Neuronal stem cell (in vitro differentiated cells): ENCODE measurements around the gene MUC5B.
A peak's percentile ranks its signal among the peaks of the same experiment; 100 is the strongest.

Experiments used
- DNase-seq: peaks from one replicate; pipeline ENCODE4 v3.0.0-alpha.2; 2013; ENCODE audit warnings: low spot score
- H2AFZ ChIP-seq: one replicate; pipeline ENCODE4 v1.6.1; 2013; ENCODE audit warnings: mild to moderate bottlenecking, low read length, inconsistent platforms
- H2AK5ac ChIP-seq: 2 replicates; pipeline ENCODE4 v1.6.1; 2013; ENCODE audit warnings: low read depth, mild to moderate bottlenecking, inconsistent platforms, low read length, moderate library complexity, mixed read lengths
- H2BK120ac ChIP-seq: 2 replicates; pipeline ENCODE4 v1.6.1; 2013; ENCODE audit warnings: low read depth, mild to moderate bottlenecking, inconsistent platforms, low read length, moderate library complexity, mixed read lengths
- H2BK12ac ChIP-seq: one replicate; pipeline ENCODE4 v1.6.1; 2013; ENCODE audit warnings: low read length, inconsistent platforms
- H2BK15ac ChIP-seq: 2 replicates; pipeline ENCODE4 v1.6.1; 2013; ENCODE audit warnings: mild to moderate bottlenecking, low read length, inconsistent platforms, mixed read lengths
- H2BK5ac ChIP-seq: one replicate; pipeline ENCODE4 v1.6.1; 2013; ENCODE audit warnings: inconsistent platforms, mild to moderate bottlenecking, low read length, moderate library complexity
- H3K14ac ChIP-seq: one replicate; pipeline ENCODE4 v1.6.1; 2013; ENCODE audit warnings: low read length, inconsistent platforms
- H3K18ac ChIP-seq: 2 replicates; pipeline ENCODE4 v1.6.1; 2013; ENCODE audit warnings: low read length, inconsistent platforms
- H3K23ac ChIP-seq: 2 replicates; pipeline ENCODE4 v1.6.1; 2013; ENCODE audit warnings: low read depth, mild to moderate bottlenecking, mixed read lengths, low read length, inconsistent platforms; ENCODE audit not compliant: poor library complexity
- H3K27ac ChIP-seq: replicated peaks from 3 replicates; pipeline ENCODE4 v1.5.1; 2013; ENCODE audit warnings: low read length, inconsistent platforms
- H3K27me3 ChIP-seq, 3 experiments: 2 replicates each; pipeline ENCODE4 v1.6.1; 2013; ENCODE audit warnings: low read length in 3 of 3, mild to moderate bottlenecking in 2 of 3, inconsistent platforms in 1 of 3, low read depth in 1 of 3, mixed read lengths in 1 of 3, moderate library complexity in 1 of 3; ENCODE audit not compliant: control insufficient read depth in 3 of 3, insufficient read depth in 3 of 3
- H3K36me3 ChIP-seq, 2 donors: replicated peaks in 1 of 2; 2 replicates each; pipeline ENCODE4 v1.6.1; 2013; ENCODE audit warnings: low read length in 2 of 2; ENCODE audit not compliant: control insufficient read depth in 2 of 2, insufficient read depth in 2 of 2
- H3K4ac ChIP-seq: 2 replicates; pipeline ENCODE4 v1.6.1; 2013; ENCODE audit warnings: inconsistent platforms, mild to moderate bottlenecking, low read length, moderate library complexity
- H3K4me1 ChIP-seq, 2 donors: 1 replicate in 1 of 2; 2 replicates in 1 of 2; pipeline ENCODE4 v1.6.1; 2013; ENCODE audit warnings: low read length in 2 of 2, low read depth in 1 of 2; ENCODE audit not compliant: control insufficient read depth in 2 of 2, insufficient read depth in 1 of 2
- H3K4me2 ChIP-seq: one replicate; pipeline ENCODE4 v1.6.1; 2013; ENCODE audit warnings: mild to moderate bottlenecking, low read length, inconsistent platforms; ENCODE audit not compliant: insufficient read depth, poor library complexity, severe bottlenecking
- H3K4me3 ChIP-seq, 2 donors: 2 replicates each; pipeline ENCODE4 v1.5.1; 2013; ENCODE audit warnings: low read length in 2 of 2, mild to moderate bottlenecking in 2 of 2, inconsistent platforms in 1 of 2, moderate library complexity in 1 of 2
- H3K79me1 ChIP-seq: one replicate; pipeline ENCODE4 v1.6.1; 2013; ENCODE audit warnings: low read depth, mild to moderate bottlenecking, inconsistent platforms, low read length, moderate library complexity
- H3K9ac ChIP-seq: one replicate; pipeline ENCODE4 v1.6.1; 2013; ENCODE audit warnings: mild to moderate bottlenecking, low read depth, low read length, inconsistent platforms; ENCODE audit not compliant: poor library complexity
- H3K9me3 ChIP-seq, 2 donors: replicated peaks in 1 of 2; 2 replicates each; pipeline versions ENCODE3 to v1.6.1; 2013; ENCODE audit warnings: low read length in 2 of 2, mild to moderate bottlenecking in 2 of 2, inconsistent platforms in 1 of 2, low read depth in 1 of 2, mixed read lengths in 1 of 2, moderate library complexity in 1 of 2; ENCODE audit not compliant: control insufficient read depth in 2 of 2, insufficient read depth in 1 of 2
- H4K8ac ChIP-seq: one replicate; pipeline ENCODE4 v1.6.1; 2013; ENCODE audit warnings: low read depth, mild to moderate bottlenecking, inconsistent platforms, low read length, moderate library complexity
- H4K91ac ChIP-seq: one replicate; pipeline ENCODE4 v1.6.1; 2013; ENCODE audit warnings: low read length, low read depth, mild to moderate bottlenecking, inconsistent platforms; ENCODE audit not compliant: poor library complexity
- WGBS, 2 donors: extraction: QIAGEN DNeasy Blood & Tissue Kit; methylation state at CpG; one replicate each; pipeline ENCODE4 v1.1.7; 2013; ENCODE audit warnings: missing lambda C conversion rate in 2 of 2, mixed read lengths in 1 of 2; ENCODE audit not compliant: insufficient read length in 2 of 2, insufficient replicate concordance in 1 of 2; ENCODE audit errors: extremely low coverage in 2 of 2; 5-methylcytosine and 5-hydroxymethylcytosine counted together

Gene MUC5B

DNA sequence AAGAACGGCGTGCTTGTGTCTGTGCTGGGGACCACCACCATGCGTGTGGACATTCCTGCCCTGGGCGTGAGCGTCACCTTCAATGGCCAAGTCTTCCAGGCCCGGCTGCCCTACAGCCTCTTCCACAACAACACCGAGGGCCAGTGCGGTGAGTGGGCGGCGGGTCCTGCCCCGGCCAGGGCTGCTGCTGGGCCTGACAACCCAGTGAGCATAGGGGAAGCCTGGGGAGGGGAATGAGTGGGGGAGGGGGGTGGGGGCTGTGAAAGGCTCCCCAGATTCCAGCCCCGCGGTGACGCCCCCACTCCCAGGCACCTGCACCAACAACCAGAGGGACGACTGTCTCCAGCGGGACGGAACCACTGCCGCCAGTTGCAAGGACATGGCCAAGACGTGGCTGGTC, 31.9 kb downstream of the MUC5B start:
- Histone ChIP-seq H3K79me1 (peaks cover 4% of the 10 kb centered on the region), H3K4me3 (no peak overlapping the region), H3K4ac (no peak overlapping the region), H3K9me3 (peaks cover 0 to 11% of the 10 kb centered on the region in 2 donors), H3K27ac (no peak overlapping the region), H3K18ac (peak overlapping the region; percentile 57), H2AFZ (no peak overlapping the region), H4K8ac (peak overlapping the region; percentile 65), H3K27me3 (no peaks in the 10 kb centered on the region), H2BK15ac (no peak overlapping the region), H4K91ac (no peak overlapping the region), H3K4me2 (no peak overlapping the region), H3K23ac (no peak overlapping the region), H3K14ac (peak overlapping the region; percentile 21), H2AK5ac (no peak overlapping the region), H2BK120ac (no peak overlapping the region), H3K36me3 (no peaks in the 10 kb centered on the region), H3K4me1 (peaks cover 0 to under 1% of the 10 kb centered on the region in 2 donors), H2BK5ac (no peak overlapping the region), H2BK12ac (peak overlapping the region; percentile 58), H3K9ac (no peak overlapping the region)
- DNase-seq: no peak
- WGBS, 2 donors: no CpG with 5 or more reads among the region's 19 CpGs

DNA sequence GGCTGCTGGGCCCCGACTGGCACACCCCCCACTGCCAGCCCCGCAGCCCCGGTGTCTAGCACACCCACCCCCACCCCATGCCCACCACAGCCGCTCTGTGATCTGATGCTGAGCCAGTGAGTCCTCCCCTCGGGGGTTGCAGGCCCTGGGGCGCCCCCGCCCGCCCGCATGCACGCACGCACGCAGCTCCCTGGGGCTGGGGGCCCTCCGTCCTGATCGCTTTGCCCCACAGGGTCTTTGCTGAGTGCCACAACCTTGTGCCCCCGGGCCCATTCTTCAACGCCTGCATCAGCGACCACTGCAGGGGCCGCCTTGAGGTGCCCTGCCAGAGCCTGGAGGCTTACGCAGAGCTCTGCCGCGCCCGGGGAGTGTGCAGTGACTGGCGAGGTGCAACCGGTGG, 32.3 kb downstream of the MUC5B start:
- H3K27ac ChIP-seq: no peak overlapping the region
- H3K4me2 ChIP-seq: no peak overlapping the region
- H3K27me3 ChIP-seq: no peaks in the 10 kb centered on the region
- H3K36me3 ChIP-seq: no peaks in the 10 kb centered on the region
- no peak overlapping the region for H3K4ac ChIP-seq
- no peak overlapping the region for H2BK12ac ChIP-seq
- no peak overlapping the region for H4K8ac ChIP-seq
- no peak overlapping the region for H2BK15ac ChIP-seq
- H3K79me1 ChIP-seq: peaks cover 4% of the 10 kb centered on the region
- no peak overlapping the region for H3K14ac ChIP-seq
- no peak overlapping the region for H3K23ac ChIP-seq
- no peak overlapping the region for H3K9ac ChIP-seq
- no peak overlapping the region for H4K91ac ChIP-seq
- H2AFZ ChIP-seq: no peak overlapping the region
- H3K9me3 ChIP-seq: peaks cover 0 to 11% of the 10 kb centered on the region in 2 donors
- H2AK5ac ChIP-seq: no peak overlapping the region
- no peak for DNase-seq
- no peak overlapping the region for H3K4me3 ChIP-seq
- H2BK5ac ChIP-seq: no peak overlapping the region
- peak overlapping the region; percentile 17 for H3K18ac ChIP-seq
- H2BK120ac ChIP-seq: no peak overlapping the region
- H3K4me1 ChIP-seq: peaks cover 0 to 3% of the 10 kb centered on the region in 2 donors
- no CpG with 5 or more reads among the region's 24 CpGs for WGBS, 2 donors

DNA sequence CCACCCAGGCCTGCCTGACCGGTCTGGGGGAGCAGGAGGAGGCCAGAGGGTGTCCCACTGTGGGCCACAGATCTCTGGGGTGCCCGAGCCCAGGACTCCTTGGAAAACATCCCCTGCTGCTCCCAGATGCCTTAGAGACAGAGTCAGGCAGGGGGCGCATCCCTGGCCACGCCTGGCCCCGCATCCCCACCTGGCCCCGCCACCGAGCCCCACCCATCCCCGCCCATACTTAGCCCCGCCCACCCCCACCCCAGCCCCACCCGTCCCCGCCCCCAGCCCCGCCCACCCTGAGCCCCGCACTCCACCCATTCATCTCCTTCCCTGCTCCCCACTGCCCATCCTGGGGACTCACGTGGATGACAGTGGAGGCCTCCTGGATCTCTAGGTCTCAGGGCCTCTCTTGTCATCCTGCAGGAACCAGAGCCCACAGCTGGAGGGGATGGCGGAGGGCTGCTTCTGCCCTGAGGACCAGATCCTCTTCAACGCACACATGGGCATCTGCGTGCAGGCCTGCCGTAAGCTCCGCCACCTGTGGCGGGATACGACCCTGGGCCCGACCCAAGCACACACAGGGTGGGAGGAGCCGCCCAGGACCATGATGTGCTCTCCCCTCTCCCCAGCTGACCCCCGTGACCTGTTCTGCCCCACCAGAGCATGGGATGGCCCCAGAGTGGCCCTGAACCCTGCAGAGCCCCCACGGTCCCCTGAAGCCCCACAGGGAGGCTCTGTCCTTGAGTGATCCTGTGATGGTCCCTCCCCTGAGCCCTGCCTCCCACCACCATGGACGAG, 33.6 kb downstream of the MUC5B start:
- Histone ChIP-seq H3K14ac (no peak overlapping the region), H2AFZ (no peak overlapping the region), H3K18ac (peak overlapping the region; percentile 71), H3K27ac (no peak overlapping the region), H3K4me1 (peaks cover 0 to 3% of the 10 kb centered on the region in 2 donors), H3K9me3 (peaks cover 0 to 7% of the 10 kb centered on the region in 2 donors), H3K36me3 (no peaks in the 10 kb centered on the region), H2BK12ac (no peak overlapping the region), H3K4me2 (no peak overlapping the region), H3K9ac (no peak overlapping the region), H4K91ac (peak overlapping the region; percentile 53), H3K79me1 (peaks cover 2% of the 10 kb centered on the region), H2BK120ac (no peak overlapping the region), H4K8ac (no peak overlapping the region), H2BK5ac (peak overlapping the region; percentile 39), H3K23ac (no peak overlapping the region), H2BK15ac (peak overlapping the region; percentile 94), H2AK5ac (peak overlapping the region; percentile 81), H3K27me3 (no peaks in the 10 kb centered on the region), H3K4ac (no peak overlapping the region), H3K4me3 (no peak overlapping the region)
- DNase-seq: no peak
- WGBS, 2 donors: no CpG with 5 or more reads among the region's 26 CpGs

DNA sequence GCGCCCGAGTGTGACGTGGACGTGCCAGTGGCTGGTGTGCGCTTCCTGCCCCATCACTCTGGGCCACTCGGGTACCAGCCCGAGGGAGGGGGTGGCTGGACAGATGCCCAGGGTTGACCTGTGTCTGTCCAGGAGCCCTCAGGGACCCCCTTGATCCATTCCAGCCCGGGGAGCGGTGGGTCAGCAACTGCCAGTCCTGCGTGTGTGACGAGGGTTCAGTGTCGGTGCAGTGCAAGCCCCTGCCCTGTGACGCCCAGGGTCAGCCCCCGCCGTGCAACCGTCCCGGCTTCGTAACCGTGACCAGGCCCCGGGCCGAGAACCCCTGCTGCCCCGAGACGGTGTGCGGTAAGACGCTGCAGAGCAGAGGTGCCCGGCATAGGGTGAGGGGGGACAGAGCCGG, 34.5 kb downstream of the MUC5B start:
- Histone ChIP-seq H3K9ac (peak overlapping the region; percentile 60), H3K27me3 (no peaks in the 10 kb centered on the region), H2BK12ac (no peak overlapping the region), H2BK120ac (no peak overlapping the region), H3K9me3 (peaks cover 0 to 2% of the 10 kb centered on the region in 2 donors), H4K91ac (no peak overlapping the region), H3K4me2 (no peak overlapping the region), H3K4me3 (no peak overlapping the region), H2BK5ac (peak overlapping the region; percentile 39), H3K79me1 (peaks cover 2% of the 10 kb centered on the region), H2AK5ac (peak overlapping the region; percentile 84), H3K18ac (peak overlapping the region; percentile 71), H2BK15ac (peak overlapping the region; percentile 94), H4K8ac (no peak overlapping the region), H3K4me1 (peaks cover 6 to 9% of the 10 kb centered on the region in 2 donors), H2AFZ (no peak overlapping the region), H3K27ac (no peak overlapping the region), H3K36me3 (no peaks in the 10 kb centered on the region), H3K23ac (peak overlapping the region; percentile 73), H3K4ac (peak overlapping the region; percentile 66), H3K14ac (no peak overlapping the region)
- no CpG with 5 or more reads among the region's 27 CpGs for WGBS, 2 donors
- DNase-seq: no peak
